HG03575 (cell line): Measurements from ENCODE around the gene CNKSR1.

Source experiments
- ATAC-seq: cut with Tn5 transposase; IDR thresholded peaks from one replicate; pipeline ENCODE4 v1.9.1; 2021; ENCODE audit not compliant: unreplicated experiment, insufficient number of reproducible peaks, low FRiP score; ENCODE audit errors: extremely low read depth

The CNKSR1 gene

DNA sequence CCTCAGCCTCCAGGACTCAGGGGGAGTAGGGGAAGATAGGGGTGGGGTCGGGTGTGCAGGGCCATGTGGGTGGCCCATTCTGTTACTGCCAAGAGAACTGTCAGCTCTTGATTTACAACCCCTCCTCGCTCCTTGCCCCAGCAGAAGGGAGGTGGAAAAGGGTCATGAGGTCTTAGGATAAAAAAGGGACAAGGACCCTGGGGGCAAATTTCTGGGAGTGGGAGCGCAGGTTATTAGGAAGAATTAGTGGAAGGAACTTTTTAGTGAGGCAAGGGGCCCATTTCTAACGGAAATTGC lies 17.6 kb upstream of the CNKSR1 start:
- no peak for ATAC-seq

DNA sequence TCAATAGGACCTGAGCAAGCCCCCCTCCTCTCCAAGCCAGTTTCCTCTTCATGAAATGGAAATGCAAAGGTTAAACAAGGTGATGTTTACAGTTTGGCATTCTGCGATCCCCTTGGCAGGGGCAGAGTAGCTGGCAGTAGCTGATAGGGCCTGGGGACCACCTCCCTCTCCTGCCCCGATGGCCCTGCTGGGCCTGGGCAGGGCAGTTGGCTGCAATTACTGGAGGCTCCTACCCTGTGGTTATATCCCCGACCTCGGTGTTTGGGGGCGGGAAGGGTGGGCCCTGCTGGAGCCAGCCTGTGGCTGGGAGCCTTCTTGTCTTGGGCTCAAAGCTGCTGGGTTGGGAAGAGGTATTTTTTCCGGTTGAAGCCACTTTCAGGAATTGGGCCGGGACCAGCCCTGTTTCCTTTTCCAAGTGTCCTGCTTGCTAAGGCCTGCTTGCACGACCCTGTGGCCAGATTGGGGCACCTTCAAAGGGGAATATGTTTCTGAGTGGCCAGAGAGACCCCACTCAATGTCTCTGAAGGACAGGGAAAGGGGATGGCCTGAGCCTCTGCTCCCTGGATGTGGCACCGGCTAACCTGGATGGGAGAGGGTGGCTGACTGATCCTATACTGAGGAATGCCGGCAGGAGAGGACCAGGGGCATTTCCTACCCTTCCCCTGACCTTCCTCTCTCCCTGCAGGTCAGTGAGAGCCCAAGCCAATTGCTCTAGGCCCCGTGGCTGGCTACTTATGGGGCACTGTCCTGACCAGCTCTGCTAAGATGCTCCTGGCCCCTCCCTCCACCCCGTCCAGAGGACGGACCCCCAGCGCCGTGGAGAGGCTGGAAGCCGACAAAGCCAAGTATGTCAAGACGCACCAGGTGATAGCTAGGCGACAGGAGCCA lies 16.5 kb upstream of the CNKSR1 start:
- ATAC-seq: no peak

DNA sequence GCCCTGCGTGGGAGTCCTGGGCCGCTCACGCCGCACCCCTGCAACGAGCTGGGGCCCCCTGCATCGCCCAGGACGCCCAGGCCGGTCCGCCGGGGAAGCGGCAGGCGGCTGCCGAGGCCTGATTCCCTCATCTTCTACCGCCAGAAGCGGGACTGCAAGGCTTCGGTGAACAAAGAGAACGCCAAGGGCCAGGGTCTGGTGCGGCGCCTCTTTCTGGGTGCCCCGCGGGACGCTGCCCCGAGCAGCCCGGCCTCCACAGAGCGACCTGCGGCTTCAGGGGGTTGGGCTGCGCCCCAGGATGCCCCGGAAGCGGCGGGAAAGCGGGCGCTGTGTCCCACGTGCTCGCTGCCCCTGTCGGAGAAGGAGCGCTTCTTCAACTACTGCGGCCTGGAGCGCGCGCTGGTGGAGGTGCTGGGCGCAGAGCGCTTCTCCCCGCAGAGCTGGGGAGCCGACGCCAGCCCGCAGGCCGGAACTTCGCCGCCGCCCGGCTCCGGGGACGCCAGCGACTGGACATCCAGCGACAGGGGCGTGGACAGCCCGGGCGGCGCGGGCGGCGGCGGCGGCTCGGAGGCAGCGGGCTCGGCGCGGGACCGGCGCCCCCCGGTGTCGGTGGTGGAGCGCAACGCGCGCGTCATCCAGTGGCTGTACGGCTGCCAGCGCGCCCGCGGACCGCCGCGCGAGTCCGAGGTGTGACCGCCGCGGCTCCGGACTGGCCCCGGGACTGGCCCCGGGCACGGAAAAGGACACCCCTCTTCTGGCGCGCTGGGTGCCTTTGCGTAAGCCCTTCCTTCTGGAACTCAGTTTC lies 15.7 kb upstream of the CNKSR1 start:
- ATAC-seq: no peak

DNA sequence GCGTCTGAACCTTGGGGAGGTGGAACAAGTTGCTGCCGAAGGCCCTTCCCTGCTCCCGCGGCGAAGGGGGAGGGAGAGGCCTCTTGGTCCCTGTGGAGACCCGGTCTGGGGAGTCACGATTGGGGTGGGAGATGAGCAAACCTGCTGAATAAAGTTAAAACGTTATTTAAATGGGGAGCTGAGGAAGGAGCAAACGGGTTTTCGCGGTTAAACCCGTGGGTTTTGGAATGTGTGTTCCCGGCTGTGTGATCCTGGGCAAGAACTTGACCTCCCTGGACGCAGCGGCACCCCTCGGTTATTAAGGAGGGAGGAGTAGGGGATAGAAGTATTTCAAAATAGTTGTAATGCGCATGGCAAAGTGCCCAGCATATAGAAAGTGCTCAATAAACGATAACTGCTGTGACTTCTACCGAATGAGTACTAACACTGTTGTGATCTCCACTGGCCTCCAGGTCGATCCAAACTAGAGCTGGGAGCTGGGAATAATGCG lies 15.0 kb upstream of the CNKSR1 start:
- no peak for ATAC-seq

DNA sequence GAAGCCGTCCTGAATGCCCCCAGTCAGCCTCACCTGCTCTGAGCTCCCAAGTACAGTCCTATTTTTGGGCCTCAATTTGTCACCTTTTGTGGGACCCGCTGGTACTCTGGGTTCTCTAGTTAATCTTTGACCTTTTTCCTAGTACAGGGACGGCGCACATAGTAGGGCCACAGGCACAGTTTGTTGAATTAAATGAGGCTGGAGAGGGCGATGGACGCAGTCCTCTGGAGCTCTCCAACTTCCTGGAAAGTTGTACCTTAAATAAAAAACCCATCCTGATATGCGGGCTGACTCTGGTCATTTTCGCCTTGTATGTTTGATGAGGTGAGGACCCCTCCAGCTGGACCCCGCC lies 13.6 kb upstream of the CNKSR1 start:
- no peak for ATAC-seq

DNA sequence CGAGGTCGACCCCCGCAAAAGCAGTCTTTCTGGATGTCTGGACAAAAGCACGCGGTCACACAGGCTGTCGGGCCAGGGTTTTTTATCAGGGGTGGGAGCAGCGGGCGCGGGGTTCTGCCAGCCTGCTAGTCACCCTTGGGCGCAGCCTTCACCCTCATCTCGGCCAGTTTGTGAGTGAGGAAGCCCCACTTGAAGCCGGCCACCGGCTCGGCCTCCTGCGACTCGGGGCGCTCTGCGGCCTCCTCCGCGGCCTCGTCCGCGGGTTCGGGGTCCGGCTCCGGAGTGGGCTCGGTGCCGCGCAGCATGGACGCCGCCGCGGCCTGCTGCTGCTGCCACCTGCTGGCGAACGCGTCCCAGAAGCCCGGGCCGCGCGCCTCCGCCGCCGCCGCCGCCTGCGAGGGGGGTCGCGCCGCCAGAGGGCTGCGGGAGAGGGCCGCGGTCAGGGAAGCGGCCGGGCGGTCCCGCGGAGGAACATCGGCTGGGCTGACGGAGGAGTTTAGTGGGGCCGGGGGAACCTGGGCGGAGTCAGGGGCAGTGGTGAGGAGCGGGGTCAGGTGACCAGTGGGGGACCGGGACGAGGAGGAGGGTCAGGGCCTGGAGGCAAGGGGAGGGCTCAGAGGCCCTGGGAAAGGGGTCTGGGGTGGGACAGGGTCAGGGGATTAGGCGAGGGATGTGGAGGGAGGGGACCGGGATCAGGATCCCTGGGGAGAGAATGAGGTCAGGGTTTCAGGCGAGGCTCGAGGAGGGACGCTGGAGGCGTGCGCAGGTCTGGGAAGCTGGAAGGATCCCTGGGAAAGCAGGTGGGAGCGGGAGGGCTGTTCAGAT lies 13.0 kb upstream of the CNKSR1 start:
- ATAC-seq: no peak

DNA sequence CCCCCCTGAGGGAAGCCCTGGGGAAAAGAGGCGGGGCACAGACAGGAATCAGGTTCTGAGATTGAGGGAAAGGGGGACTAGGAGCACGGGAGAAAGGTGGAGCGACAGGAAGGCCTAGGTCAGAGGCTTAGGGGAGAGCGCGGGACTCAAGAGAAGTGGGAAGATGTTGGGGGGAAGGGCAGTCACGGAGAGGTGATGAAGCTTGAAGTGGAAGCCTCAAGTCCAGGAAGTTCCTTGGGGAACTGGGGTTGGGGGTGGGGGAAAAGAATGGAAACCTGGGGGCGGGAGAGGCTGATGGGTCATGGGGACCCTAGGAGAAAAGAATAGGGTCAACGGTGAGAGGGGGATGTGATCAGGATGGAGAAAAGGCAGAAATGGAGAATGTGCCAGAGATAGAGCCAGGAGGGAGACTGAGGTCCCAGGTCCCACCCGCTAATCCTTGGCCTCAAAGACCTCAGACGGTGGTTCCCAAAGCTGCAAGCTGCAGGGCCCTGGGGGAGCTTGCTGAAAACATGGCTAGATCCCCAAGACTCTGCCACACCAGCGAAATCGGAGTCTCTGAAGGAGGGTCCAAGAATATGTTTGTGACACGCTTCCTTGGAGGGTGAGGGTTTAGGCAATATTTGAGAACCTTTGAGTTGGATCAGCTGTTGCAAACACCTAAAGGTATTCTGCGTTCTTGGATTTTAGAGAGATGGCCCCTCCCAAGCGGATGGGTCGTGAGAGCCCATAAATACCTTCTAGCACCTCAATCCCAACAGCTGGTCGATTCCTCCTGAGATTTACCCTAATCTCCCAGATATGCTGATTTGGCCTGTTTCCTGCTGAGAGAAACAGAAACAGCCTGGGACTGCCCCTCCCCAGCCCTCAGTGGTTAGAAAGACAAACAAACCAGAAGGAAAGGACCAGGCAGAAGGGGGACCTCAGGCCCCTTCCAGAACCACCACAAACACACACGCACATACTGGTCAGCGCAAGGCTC lies 12.1 kb upstream of the CNKSR1 start:
- ATAC-seq: no peak

DNA sequence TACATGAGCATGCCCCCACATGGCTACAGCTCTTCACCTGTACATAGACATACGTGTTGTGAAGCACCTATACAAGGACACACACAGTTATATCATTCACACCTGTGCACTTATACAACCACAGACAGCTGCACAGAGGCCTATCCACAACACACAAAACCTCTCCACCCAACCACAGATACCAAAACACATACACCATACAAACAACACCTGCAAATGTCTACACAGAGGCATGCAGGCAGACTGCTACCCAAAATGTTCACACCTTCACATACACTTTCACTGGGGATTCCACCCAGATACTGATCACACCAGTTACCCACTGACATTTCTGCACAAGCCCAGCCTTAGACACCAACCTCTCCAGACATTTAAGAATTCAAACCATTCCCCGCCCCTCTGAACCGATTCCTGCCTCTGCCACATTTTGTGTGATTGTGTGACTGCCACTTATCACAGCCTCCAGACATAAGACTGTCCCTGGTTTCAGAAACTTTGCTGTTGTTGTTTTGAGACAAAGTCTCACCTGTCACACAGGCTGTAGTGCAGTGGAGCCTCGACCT lies 10.5 kb upstream of the CNKSR1 start:
- ATAC-seq: no peak

DNA sequence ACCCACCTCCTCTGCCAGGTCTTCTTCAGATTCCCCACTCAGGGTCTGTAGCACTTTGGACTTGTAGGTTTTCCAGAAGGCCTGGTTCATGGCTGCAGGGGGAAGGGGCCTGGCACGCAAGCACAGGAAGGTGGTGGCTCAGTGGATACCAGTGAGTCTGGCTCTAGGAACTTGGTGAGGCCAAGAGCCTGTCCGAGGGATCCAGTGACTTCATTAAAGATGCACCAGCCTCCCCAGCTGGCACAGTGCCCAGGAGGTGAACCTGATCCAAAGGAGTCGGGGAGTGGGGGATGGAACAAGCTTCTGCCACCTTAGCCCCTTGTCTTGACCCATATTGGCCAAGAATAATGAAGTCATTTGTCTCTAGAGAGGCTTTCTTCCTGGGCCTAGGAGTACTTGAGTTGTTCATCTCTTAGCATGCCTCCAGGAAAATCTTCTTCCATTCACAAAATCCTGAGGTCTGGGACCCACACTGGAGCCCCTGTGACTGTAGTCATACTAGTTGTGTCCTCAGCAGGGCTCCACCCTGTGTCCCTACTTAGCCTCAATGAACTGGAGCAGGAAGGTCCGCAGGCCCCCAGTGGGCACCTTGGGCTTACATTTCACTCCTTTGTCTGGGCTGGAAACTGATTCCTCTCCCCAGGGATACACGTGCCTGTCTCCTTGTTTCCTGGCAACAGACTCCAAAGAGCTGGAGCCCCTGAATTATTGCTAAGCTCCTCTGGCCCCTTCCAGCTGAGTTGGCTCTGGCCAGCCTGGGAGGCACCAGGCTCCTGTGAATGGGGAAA lies 8.7 kb upstream of the CNKSR1 start, which contains the start of gene C1orf232:
Gene C1orf232, minus strand, starts transcription at position 554 of the 788 bp plus-strand sequence. Its CDS starts 464 bp downstream, at position 90.
- ATAC-seq: no peak

DNA sequence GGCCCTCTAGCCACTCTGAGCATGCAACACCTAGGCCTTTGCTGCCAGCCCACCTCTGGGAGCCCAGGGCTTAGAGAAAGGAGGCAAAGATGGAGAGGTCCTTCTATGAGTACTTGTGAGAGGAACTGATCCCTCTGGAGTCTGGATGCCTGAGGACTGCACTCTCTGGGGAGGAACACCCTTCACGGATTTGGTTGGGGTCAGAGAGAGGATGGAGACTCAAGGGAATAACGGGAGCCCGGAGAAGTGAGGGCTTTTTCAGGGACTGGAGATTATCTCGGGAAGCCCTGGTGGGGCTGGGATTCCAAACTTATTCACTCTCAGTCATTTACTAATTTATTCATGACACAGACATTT lies 8.1 kb upstream of the CNKSR1 start:
- no peak for ATAC-seq

DNA sequence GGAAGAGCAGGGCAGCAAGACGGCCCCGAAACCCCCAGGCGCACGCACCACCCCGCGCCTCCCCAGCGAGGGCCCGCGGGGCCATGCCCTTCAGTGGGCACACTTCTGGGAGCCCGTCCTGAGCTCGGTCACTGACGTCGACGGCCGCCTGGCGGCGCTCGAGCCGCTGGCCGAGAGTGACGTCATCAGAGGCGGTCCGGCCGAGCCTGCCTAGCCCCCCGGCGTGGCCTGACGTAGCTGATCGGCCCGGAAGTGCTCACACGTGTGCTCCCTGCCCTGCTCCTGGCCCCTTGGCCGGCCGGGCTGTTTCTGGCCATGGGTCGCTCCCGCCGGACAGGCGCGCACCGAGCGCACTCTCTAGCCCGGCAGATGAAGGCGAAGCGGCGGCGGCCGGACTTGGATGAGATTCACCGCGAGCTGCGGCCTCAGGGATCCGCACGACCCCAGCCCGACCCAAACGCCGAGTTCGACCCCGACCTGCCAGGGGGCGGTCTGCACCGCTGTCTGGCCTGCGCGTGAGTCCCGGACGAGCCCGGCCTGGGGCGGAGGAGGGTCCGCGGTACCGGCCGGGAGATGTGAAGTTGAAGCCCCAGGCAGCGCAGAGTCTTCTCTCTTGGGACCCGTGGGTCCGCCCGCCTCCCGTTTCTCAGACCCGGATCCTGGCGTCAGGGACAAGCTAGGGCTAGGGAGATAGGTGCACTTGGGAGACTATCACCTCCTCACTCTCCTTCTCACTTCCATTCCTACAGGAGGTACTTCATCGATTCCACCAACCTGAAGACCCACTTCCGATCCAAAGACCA lies 7.4 kb upstream of the CNKSR1 start, which contains the start of gene ZNF593:
Gene ZNF593, plus strand, starts transcription at position 240 of the 803 bp plus-strand sequence. Its CDS starts 76 bp downstream, at position 316.
- ATAC-seq: no peak

DNA sequence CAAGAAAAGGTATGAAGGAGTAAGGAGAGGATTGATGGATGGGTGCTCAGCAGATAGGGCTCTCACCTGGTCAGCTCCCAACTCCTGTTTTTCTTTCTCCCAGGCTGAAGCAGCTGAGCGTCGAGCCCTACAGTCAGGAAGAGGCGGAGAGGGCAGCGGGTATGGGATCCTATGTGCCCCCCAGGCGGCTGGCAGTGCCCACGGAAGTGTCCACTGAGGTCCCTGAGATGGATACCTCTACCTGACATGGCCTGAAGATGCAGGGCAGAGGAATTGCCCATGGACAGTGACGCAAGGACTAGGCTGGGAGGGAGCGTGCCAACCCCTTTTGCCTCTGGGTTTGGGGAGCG lies 6.8 kb upstream of the CNKSR1 start:
- no peak for ATAC-seq

DNA sequence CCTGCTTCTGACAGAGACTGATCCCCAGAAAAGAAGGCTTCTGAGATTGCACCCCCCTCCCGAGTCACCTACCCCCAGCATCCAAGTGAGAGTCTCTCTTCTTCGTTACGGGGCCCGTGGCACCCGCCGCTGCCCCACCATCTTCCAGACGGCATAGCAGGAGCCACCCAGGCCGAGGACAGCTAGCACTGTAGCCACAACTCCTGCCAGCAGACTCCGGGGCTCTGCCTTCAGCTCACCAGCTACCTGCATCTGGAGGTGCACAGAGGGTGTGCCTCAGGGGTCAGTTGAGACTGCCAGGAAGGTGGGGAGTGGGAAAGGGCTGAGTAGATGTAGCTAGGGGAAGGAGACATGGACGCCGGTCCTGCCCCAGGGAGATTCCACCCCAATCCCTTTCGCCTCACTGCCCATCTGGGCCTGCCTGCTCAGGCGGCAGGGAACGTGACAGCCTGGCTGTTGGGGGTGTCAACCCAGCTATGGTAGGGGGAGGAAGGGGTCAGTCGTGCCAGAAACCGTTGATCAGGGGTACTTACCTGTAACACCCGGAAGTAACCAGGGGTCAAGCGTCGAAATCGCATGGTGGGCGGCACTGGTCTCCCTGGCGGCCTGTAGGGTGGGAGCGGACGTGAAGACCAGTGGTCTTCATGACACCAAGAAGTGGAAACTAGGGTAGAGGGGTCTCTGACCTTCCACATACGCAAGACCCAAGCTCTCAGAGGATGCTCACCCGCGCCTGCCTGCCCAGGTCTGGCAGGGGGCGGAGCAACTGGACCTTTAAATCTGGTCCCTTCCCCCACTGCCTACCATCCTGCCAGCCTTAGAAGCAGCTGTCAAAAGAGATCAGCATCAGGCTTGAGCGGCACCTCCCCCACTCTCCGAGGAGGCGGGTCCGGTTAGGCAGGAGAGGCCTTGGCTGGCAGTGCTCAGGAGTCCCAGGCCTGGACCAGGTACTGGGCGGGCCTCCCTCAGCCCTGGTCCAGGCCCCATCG lies 5.9 kb upstream of the CNKSR1 start, which contains the start of gene ZNF593OS:
Gene ZNF593OS, minus strand, starts transcription at position 749 of the 989 bp plus-strand sequence. Its CDS starts 171 bp downstream, at position 578.
- no peak for ATAC-seq

DNA sequence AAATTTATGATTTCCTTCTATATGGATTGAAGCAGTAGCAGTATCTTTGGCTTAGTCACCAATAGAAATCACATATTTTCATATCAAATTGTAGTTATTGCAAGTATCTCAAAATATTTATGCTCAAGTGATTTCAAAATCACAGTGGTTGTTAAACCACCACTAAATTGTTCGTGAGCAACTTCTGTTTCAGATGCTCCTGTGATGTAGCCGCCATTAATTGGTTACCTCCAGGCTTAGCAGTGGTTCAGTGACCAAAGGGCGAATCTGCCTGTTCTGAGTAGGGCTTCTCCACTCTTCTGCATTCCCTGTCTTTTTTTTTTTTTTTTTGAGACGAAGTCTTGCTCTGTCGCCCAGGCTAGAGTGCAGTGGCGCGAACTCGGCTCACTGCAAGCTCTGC lies 1.9 kb upstream of the CNKSR1 start:
- ATAC-seq: no peak

DNA sequence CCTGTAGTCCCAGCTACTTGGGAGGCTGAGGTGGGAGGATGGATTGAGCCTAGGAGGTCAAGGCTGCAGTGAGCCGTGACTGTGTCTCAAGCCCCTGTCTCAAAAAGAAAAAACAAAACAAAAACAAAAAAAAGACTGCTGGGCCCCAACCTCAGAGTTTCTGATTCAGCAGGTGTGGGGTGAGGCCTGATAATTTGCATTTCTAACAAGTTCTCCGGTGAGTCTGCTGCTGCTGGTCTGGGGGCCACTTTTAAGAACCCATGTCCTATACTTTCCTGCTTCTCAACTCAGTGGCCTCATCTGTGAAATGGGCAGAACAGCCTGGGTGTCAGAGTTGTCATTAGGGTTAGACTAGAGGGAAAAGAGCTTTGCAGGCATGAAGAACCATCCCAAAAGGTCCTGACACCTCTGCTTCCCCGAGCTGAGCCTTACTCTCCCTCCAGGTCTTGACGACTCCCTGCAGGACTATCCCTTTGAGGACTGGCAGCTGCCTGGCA lies 2.8 kb downstream of the CNKSR1 start:
- no peak for ATAC-seq
